Esophagus squamous epithelium (tissue), 5 donors: ENCODE results near the gene FNDC3A. TPM values are rescaled to one million over a fixed set of nuclear protein-coding genes. Genes with fewer than 3 reads are reported as not detected.
A peak's percentile ranks its signal among the peaks of the same experiment; 100 is the strongest.

Experiments used
- DNase-seq: peaks from one replicate; lab custom pipeline; 2025; lab: John Stamatoyannopoulos, UW
- H3K27ac ChIP-seq, 4 donors: fragments of 200-600 bp; sonication (generic); one replicate each; pipeline ENCODE4 v1.5.1; 2016 to 2019; ENCODE audit warnings: mild to moderate bottlenecking in 1 of 4
- H3K27me3 ChIP-seq, 4 donors: fragments of 200-600 bp; sonication (generic); 1 replicate in 3 of 4; 2 replicates in 1 of 4; pipeline versions ENCODE4 v1.5.1 to v1.6.0; 2017 to 2021; ENCODE audit warnings: antibody characterized with exemption in 1 of 4
- H3K36me3 ChIP-seq, 3 donors: fragments of 200-600 bp; sonication (generic); one replicate each; pipeline ENCODE4 v1.5.1; 2016 to 2019
- H3K4me1 ChIP-seq, 3 donors: fragments of 200-600 bp; sonication (generic); one replicate each; pipeline ENCODE4 v1.5.1; 2017 to 2019
- H3K4me3 ChIP-seq, 4 donors: fragments of 200-600 bp; sonication (generic); 1 replicate in 3 of 4; 2 replicates in 1 of 4; pipeline ENCODE4 v1.5.1; 2016 to 2019; ENCODE audit warnings: mild to moderate bottlenecking in 2 of 4, moderate library complexity in 1 of 4
- H3K9me3 ChIP-seq, 3 donors: fragments of 200-600 bp; sonication (generic); one replicate each; pipeline ENCODE4 v1.5.1; 2016 to 2019
- POLR2A ChIP-seq, 4 donors: fragments of 450-650 bp; IDR thresholded peaks; one replicate each; pipeline ENCODE4 v1.6.1; 2017; ENCODE audit warnings: antibody characterized with exemption in 4 of 4, mild to moderate bottlenecking in 4 of 4, moderate library complexity in 3 of 4
- WGBS, 2 donors: methylation state at CpG; one replicate each; pipeline ENCODE4 v1.1.5; 2018; 5-methylcytosine and 5-hydroxymethylcytosine counted together
- intact Hi-C: fragments of 100-400 bp; cut with DNase I; formaldehyde crosslinking; loops from one replicate; pipeline ENCODE4 v1.15.0; 2022
- small RNA-seq, 4 donors: library from RNA; depleted of rRNA; stranded (forward); fragments of <200 nt; gene quantifications; one replicate each; pipeline ENCODE3, GENCODE V24; 2016
- total RNA-seq, 4 donors: library from RNA; depleted of rRNA; stranded (reverse); fragments of >200 nt; gene quantifications; one replicate each; pipeline ENCODE4 v1.1.0, GENCODE V29; 2016
- TF ChIP-seq, protein P1 (sequence below), 6 experiments: fragments of 450-650 bp in 4 of 6; fragments of 200-600 bp in 2 of 6; sonication (generic) in 2 of 6; IDR thresholded peaks; one replicate each; pipeline ENCODE4 v1.5.1; 2016 to 2019; ENCODE audit warnings: antibody characterized with exemption in 6 of 6, mild to moderate bottlenecking in 4 of 6, moderate library complexity in 4 of 6
- donor health status: DM: yes; HTN: yes; CAD: no.

Gene FNDC3A
- total RNA-seq, 4 donors from 2014 or later: 10.0 to 29.8 (median 19.5) TPM

GRCh38 chr13:49256841-49257240, 281.1 kb downstream of the FNDC3A start:
- TF ChIP-seq, protein P1, sequence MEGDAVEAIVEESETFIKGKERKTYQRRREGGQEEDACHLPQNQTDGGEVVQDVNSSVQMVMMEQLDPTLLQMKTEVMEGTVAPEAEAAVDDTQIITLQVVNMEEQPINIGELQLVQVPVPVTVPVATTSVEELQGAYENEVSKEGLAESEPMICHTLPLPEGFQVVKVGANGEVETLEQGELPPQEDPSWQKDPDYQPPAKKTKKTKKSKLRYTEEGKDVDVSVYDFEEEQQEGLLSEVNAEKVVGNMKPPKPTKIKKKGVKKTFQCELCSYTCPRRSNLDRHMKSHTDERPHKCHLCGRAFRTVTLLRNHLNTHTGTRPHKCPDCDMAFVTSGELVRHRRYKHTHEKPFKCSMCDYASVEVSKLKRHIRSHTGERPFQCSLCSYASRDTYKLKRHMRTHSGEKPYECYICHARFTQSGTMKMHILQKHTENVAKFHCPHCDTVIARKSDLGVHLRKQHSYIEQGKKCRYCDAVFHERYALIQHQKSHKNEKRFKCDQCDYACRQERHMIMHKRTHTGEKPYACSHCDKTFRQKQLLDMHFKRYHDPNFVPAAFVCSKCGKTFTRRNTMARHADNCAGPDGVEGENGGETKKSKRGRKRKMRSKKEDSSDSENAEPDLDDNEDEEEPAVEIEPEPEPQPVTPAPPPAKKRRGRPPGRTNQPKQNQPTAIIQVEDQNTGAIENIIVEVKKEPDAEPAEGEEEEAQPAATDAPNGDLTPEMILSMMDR (IDR thresholded peaks at IDR 0.05): no peak
- no peak for TF ChIP-seq POLR2A (IDR thresholded peaks at IDR 0.05)
- intact Hi-C loops: no loop called here

GRCh38 chr13:49258089-49258796, 282.5 kb downstream of the FNDC3A start:
- no peaks in the 10 kb centered on the region for H3K9me3 ChIP-seq
- peaks cover 4 to 89% (median 12%) of the 10 kb centered on the region in 3 donors for H3K36me3 ChIP-seq
- no peak for DNase-seq
- WGBS, 2 donors: 44 to 45% methylated on average over 3 of the region's 3 CpGs
- H3K27me3 ChIP-seq: no peaks in the 10 kb centered on the region
- intact Hi-C loops: no loop called here
- H3K4me3 ChIP-seq: peak overlapping the region in 3 of 4 donors; percentile 11 to 46 (median 30)
- peaks cover 0 to 8% (median 4%) of the 10 kb centered on the region in 3 donors for H3K4me1 ChIP-seq
- TF ChIP-seq, protein P1 (IDR thresholded peaks at IDR 0.05): no peak
- no peak for TF ChIP-seq POLR2A (IDR thresholded peaks at IDR 0.05)
- H3K27ac ChIP-seq: peak overlapping the region in 1 of 4 donors; percentile 59

More at GRCh38 chr13:49256841-49257240, 281.1 kb downstream of the FNDC3A start:
- WGBS, 2 donors: 72 to 87% methylated on average over 2 of the region's 2 CpGs
- Histone ChIP-seq H3K9me3 (no peaks in the 10 kb centered on the region), H3K27me3 (no peaks in the 10 kb centered on the region), H3K36me3 (peaks cover 4 to 83% (median 12%) of the 10 kb centered on the region in 3 donors), H3K27ac (no peak overlapping the region), H3K4me1 (peaks cover 0 to 8% (median 4%) of the 10 kb centered on the region in 3 donors), H3K4me3 (no peak overlapping the region)
- no peak for DNase-seq

Small RNA genes within 50 kb of the gene (small RNA-seq; reads per million reads assigned to genes)
- gene COX7CP1 (0 reads per million in 4 donors), gene RNU6-60P (0 reads per million in 4 donors), gene RNY3P2 (0 reads per million in 4 donors)

Other genes starting within 250 kb of the FNDC3A start
- gene MLNR, start 244.4 kb downstream of the FNDC3A start, total RNA-seq: under 1 TPM in 1 of 4 donors, not detected in 3; 0.19 TPM